ENCODE results near the gene SNRNP25.
"Not testable (repeated sequence)": the region's sequence is repeated elsewhere in the genome, so short reads cannot be mapped to it uniquely, and the experiment has no call there.

SNRNP25 gene

GRCh38 chr16:53346-54236 is at the start of gene SNRNP25, which contains the start of gene POLR3K:
TSS of gene SNRNP25 (plus strand) at chr16:53828. CDS start at chr16:54017, 189 bp downstream.
TSS of gene POLR3K (minus strand) at chr16:53608. CDS start at chr16:53586, 22 bp downstream.
- peak; percentile 90 to 96 for DNase-seq (ENCODE audit: low read depth in 2 of 2)

- no peak for DNase-seq (ENCODE audit: low read depth in 2 of 2)
Measured at GRCh38 chr16:9903-10665, 43.5 kb upstream of the SNRNP25 start.

GRCh38 chr16:10772-11171 is 42.9 kb upstream of the SNRNP25 start:
- DNase-seq (ENCODE audit: low read depth in 2 of 2) = peak; percentile 71 to 84

DNA sequence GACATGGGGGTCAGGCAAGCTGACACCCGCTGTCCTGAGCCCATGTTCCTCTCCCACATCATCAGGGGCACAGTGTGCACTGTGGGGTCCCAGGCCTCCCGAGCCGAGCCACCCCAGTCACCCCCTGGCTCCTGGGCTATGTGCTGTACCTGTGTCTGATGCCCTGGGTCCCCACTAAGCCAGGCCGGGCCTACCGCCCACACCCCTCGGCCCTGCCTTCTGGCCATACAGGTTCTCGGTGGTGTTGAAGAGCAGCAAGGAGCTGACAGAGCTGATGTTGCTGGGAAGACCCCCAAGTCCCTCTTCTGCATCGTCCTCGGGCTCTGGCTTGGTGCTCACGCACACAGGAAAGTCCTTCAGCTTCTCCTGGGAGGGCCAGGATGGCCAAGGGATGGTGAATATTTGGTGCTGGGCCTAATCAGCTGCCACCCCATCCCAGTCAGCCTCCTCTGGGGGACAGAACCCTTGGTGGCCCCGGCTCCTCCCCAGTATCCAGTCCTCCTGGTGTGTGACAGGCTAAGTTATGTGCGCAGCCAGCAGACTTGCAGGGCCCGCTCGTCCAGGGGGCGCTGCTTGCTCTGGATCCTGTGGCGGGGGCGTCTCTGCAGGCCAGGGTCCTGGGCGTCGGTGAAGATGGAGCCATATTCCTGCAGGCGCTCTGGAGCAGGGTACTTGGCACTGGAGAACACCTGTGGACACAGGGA is 36.4 kb upstream of the SNRNP25 start:
- not testable (repeated sequence) for DNase-seq (ENCODE audit: low read depth in 2 of 2)

GRCh38 chr16:20886-21285 is 32.7 kb upstream of the SNRNP25 start:
- not testable (repeated sequence) for DNase-seq (ENCODE audit: low read depth in 2 of 2)

DNA sequence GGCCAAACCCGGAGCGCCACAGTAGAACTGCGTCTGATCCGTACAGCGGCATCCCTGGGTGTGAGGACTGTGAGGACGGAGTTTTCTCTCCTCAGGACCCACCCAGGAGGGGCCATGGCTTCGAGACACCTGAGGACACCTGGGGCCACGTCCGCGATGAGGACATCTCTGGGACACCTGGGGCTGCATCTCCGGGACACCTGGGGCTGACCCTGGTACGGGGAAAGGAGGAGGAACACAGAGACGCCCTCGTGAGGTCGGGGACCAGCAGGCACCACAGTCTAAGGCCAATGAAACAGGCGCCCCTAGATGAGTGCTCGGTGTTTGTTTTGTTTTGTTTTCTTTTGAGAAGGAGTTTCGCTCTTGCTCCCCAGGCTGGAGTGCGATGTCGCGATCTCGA is 29.5 kb upstream of the SNRNP25 start:
- not testable (repeated sequence) for DNase-seq (ENCODE audit: low read depth in 2 of 2)

- not testable (repeated sequence) for DNase-seq (ENCODE audit: low read depth in 2 of 2)
Measured at GRCh38 chr16:25926-26348, 27.7 kb upstream of the SNRNP25 start.

DNA sequence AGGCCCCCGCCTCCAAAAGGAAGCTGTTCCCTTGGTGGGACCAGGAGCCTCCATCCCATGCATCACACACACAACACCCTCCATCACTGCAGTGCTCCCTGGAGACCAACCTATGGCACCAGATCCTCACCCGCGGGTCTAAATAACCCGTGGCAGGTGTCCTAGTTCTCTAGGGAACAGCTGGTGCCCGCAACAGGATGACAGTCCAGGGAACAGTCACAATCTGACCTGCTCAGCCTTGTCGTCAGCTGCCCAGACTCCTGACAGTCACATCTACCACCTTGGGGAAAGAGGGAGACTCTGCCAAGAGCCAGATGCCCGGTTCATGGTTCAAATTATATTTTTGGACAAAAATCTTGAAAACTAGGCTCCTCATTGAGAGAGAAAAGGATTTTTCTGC is 23.0 kb upstream of the SNRNP25 start:
- DNase-seq (ENCODE audit: low read depth in 2 of 2) = not testable (repeated sequence)

DNA sequence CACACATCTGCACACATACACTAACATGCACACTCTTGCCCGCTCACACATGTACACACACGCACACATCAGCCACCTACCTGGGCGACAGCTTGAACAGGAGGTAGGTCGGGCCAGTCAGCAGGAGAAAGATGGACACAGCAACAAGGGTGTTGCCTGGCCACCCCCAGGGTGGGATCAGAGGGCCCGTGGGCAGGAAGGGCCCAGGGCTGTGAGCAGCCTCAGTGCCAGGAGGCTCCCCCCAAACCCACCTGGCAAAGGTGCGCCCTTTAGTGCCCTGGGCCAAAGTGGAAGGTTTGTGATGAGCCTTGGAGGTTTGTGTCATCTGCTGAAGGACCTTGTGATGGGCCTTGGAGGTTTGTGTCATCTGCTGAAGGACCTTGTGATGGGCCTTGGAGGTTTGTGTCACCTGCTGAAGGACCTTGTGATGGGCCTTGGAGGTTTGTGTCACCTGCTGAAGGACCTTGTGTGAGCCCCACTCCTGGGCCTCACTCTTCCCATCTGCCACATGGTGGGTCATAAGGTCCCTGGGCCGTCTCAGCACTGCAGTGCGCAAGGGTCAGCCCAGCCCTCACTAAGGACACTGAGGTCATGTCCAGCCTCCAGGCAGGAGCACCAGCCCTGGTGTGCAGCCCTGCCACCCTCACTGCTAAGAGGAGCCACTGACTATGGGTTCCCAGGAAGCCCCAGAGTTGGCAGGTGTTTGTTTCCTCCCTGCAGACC is 20.3 kb upstream of the SNRNP25 start:
- not testable (repeated sequence) for DNase-seq (ENCODE audit: low read depth in 2 of 2)

DNA sequence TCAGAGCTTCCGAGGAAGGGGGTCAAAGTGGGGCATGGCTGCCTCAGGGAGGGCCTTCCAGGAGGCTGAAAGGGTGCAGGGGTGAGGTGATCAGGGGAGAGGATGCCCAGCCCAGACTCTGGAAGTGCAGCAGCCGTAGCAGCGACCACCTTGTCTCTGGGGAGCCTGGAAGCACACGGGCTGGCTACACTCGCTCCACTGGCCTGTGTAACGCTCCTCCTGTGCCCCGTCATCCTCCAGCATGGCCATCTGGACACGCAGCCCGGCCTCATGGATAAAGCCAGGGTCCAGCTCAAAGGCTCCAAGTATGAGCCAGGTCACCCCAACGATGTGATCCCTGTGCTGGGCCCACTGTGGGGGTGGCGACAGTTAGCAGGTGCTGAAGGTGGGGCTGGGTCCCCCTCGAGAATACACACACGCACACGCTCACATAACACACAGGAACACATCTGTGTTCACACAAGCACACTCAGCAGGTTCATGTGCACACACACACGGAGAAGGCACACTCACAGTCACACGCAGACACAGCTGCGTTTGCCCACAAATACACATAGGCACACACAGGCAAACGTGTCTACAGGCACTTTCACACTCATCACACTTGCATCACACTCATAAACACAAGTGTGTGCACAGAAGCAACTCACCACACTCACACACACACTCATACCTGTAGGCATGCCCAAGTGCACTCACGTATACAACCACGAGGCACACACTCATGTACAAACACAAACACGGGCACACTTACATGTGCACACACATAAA is 19.6 kb upstream of the SNRNP25 start:
- no peak for DNase-seq (ENCODE audit: low read depth in 2 of 2)

DNA sequence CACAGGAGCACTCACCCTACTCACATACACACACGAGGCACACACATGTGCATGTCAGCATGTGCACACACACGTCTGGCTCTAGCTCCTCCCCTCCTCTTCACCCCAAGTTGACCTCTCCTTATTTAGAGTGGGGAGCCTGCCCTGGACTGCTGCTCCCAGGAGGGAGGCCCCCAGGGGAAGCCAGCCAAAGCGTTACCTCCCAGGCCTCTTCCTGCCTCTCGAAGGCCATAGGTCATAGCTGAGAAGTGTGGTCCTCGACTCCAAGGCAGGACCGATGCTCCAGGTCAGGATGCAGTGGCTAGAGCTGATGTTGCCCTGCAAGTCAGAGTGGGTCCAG is 19.0 kb upstream of the SNRNP25 start:
- DNase-seq (ENCODE audit: low read depth in 2 of 2) = no peak

GRCh38 chr16:35011-35677 is 18.5 kb upstream of the SNRNP25 start:
- no peak for DNase-seq (ENCODE audit: low read depth in 2 of 2)

DNA sequence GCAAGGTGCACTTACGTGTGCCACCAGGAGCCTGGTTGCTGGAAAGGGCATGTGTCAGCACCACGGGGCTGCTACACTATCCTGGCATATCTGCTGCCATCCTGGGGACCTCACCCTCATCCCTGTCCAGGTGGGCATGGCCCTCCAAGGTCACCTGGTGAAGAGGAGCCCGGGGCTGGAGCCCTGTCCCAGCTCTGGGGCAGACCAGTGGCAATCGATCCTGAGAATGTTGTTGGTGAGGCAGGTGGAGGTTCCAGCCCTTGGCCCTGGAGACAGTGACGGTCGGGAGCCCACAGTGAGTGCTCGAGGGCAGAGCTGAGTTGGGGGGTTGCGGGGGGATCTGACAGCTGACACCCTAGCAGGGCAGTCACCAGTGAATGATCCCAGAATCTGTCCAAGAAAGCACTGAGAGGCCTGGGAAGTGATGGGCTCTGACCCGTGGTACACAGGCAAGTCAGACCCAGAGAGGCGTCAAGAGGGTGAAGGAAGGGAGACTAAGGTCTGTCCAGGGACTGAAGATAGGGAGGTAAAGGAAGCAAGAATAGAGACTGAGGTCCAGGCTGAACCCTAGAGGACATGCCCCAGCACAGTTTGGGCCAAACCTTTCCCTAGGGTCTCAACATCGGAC is 17.8 kb upstream of the SNRNP25 start:
- DNase-seq (ENCODE audit: low read depth in 2 of 2) = no peak

- DNase-seq (ENCODE audit: low read depth in 2 of 2) = no peak
Measured at GRCh38 chr16:36336-36984, 17.2 kb upstream of the SNRNP25 start.

GRCh38 chr16:37511-37910 is 16.1 kb upstream of the SNRNP25 start:
- no peak for DNase-seq (ENCODE audit: low read depth in 2 of 2)

DNA sequence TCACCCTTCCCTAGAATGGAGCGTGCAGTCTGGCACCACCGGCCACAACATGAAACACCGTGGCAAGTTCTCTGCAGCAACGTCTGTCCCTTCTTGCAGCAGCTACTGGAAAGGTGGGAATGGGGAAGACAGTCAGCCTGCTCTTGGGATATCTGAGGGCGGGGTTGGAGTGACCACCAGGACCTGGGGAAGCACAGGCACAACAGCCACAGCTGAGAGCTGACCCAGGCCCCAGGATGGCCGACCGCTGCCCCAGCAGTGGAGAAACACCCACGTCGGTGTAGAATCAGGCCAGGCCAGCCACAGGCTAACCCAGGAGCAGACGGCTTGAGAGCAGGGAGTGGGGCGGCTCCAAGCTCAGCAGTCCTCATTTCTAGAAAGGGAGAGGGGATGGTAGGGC is 15.4 kb upstream of the SNRNP25 start:
- DNase-seq (ENCODE audit: low read depth in 2 of 2) = not testable (repeated sequence)

GRCh38 chr16:38941-39892 is 14.4 kb upstream of the SNRNP25 start:
- peak; percentile 14 to 20 for DNase-seq (ENCODE audit: low read depth in 2 of 2)

Measured in activated CD8-positive, alpha-beta memory T cell treated with anti-CD3 and anti-CD28 coated beads for 4 hours (primary cell).